Neutrophil (primary cell): ENCODE results near the gene MYO1A.

Source experiments
- H3K27ac ChIP-seq: fragments of 200-600 bp; sonication (generic); 2 replicates; pipeline ENCODE4 v1.5.1; 2016; ENCODE audit warnings: mild to moderate bottlenecking, moderate library complexity
- H3K27me3 ChIP-seq: fragments of 200-600 bp; sonication (generic); 2 replicates; pipeline ENCODE4 v1.6.0; 2016; ENCODE audit warnings: mild to moderate bottlenecking
- H3K36me3 ChIP-seq: fragments of 200-600 bp; sonication (generic); 2 replicates; pipeline ENCODE4 v1.5.1; 2017
- H3K4me1 ChIP-seq, 2 experiments: fragments of 200-600 bp in 1 of 2; sonication (generic) in 1 of 2; 1 replicate in 1 of 2; 2 replicates in 1 of 2; pipeline versions ENCODE4 v1.5.1 to v1.6.1; 2013 to 2016; ENCODE audit warnings: low read depth in 1 of 2, low read length in 1 of 2, mild to moderate bottlenecking in 1 of 2, moderate library complexity in 1 of 2; ENCODE audit not compliant: control insufficient read depth in 1 of 2, insufficient read depth in 1 of 2
- H3K4me3 ChIP-seq, 2 experiments: fragments of 200-600 bp in 1 of 2; sonication (generic) in 1 of 2; 1 replicate in 1 of 2; 2 replicates in 1 of 2; pipeline ENCODE4 v1.5.1; 2013 to 2016; ENCODE audit warnings: low read depth in 1 of 2, low read length in 1 of 2, mild to moderate bottlenecking in 1 of 2, moderate library complexity in 1 of 2
- H3K9me3 ChIP-seq: fragments of 200-600 bp; sonication (generic); 2 replicates; pipeline ENCODE4 v1.5.1; 2016
- TF ChIP-seq, protein P1 (sequence below): fragments of 200-600 bp; sonication (generic); IDR thresholded peaks from 2 replicates; pipeline ENCODE4 v1.5.1; 2016; ENCODE audit warnings: antibody characterized with exemption

MYO1A gene

DNA sequence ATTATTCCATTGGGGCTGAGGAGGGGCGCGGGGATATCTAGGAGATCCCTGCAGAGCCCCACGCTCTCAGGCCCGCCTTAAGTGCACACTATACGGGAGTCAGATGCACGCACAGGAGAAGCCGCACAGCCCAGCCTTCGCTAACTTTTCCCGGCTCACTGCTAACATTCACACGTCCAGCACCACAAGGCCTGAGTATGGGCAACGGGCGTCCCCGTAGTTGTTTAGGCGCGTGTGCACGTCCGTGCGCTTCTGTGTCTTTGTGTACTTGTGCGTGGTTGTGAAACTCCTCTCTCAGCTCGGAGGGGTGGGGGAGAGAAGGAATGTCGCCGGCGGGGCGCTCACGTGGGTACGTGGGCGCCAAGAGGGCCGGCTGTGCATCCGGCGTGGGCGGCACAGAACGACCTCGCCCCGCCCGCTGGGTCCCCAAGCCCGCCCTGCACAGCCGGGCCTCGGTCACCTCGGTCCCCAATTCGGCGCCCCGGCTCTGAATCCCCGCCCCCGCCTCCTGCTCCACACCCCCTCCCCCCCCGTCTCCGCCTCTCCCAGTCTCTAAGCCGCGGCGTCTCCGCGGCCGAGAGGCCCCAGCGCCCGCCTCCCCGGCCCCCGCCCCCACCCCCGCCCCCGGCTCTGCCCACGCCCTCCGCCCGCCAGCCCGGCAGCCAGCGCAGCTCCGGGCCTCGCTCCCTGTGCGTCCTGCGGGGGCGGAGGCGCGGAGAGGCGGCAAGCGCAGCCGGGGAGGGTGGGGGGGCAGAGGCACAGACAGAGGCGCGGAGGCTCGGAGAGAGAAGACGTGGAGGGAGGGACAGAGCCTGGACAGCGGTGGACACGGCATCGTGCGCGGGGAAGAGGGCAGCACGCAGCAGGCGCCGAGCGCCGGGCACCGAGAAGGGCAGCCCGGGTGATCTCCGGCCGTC lies 38.7 kb upstream of the MYO1A start, which contains the start of gene NAB2:
TSS of gene NAB2 (plus strand) at position 761 of the 917 bp plus-strand sequence. CDS start 158 bp downstream, outside the sequence.
- Histone ChIP-seq H3K9me3 (no peaks in the 10 kb centered on the region), H3K36me3 (no peaks in the 10 kb centered on the region), H3K27me3 (peaks cover 55% of the 10 kb centered on the region), H3K4me1 (peaks cover 31 to 40% of the 10 kb centered on the region in 2 experiments), H3K27ac (peak within 1 kb of the TSS; percentile 66), H3K4me3 (peak within 1 kb of the TSS; percentile 71 to 89)
- TF ChIP-seq, protein P1, sequence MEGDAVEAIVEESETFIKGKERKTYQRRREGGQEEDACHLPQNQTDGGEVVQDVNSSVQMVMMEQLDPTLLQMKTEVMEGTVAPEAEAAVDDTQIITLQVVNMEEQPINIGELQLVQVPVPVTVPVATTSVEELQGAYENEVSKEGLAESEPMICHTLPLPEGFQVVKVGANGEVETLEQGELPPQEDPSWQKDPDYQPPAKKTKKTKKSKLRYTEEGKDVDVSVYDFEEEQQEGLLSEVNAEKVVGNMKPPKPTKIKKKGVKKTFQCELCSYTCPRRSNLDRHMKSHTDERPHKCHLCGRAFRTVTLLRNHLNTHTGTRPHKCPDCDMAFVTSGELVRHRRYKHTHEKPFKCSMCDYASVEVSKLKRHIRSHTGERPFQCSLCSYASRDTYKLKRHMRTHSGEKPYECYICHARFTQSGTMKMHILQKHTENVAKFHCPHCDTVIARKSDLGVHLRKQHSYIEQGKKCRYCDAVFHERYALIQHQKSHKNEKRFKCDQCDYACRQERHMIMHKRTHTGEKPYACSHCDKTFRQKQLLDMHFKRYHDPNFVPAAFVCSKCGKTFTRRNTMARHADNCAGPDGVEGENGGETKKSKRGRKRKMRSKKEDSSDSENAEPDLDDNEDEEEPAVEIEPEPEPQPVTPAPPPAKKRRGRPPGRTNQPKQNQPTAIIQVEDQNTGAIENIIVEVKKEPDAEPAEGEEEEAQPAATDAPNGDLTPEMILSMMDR: no peak

DNA sequence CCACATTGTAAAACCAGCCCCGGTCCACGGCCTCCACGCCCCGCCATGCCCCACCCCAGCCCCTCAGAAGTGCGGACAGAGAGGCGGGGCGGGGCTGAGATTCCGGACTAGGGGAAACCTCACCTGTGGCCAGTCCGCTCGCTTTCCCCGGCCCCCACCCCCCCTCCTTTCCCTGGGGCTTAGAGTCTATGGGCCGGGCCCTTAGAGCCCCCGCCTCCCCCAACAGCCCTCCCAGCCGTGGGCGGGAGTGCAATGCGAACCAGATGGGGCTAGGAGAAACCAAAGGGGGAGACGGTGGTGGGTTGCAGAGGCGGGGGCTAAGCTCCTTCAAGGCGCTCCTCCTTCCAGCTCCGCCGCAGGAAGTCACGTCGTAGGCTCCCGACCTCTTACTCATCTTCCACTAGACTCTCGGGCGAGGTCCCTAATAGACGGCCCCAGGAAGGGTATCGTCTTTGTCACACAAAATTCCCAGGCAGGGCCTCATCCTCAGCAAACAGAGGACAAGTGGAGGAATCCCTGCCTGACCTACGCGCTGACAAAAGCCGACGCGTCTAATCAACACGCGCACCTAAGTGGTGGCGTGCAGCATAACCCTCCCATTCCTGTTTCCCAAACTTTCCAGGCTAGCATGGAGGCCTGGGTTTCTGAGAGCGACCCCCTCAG lies 37.9 kb upstream of the MYO1A start:
- Histone ChIP-seq H3K4me1 (peaks cover 31 to 37% of the 10 kb centered on the region in 2 experiments), H3K27ac (peak overlapping the region; percentile 66), H3K4me3 (peak overlapping the region; percentile 71 to 89), H3K27me3 (peaks cover 55% of the 10 kb centered on the region), H3K9me3 (no peaks in the 10 kb centered on the region), H3K36me3 (no peaks in the 10 kb centered on the region)
- TF ChIP-seq, protein P1: no peak

DNA sequence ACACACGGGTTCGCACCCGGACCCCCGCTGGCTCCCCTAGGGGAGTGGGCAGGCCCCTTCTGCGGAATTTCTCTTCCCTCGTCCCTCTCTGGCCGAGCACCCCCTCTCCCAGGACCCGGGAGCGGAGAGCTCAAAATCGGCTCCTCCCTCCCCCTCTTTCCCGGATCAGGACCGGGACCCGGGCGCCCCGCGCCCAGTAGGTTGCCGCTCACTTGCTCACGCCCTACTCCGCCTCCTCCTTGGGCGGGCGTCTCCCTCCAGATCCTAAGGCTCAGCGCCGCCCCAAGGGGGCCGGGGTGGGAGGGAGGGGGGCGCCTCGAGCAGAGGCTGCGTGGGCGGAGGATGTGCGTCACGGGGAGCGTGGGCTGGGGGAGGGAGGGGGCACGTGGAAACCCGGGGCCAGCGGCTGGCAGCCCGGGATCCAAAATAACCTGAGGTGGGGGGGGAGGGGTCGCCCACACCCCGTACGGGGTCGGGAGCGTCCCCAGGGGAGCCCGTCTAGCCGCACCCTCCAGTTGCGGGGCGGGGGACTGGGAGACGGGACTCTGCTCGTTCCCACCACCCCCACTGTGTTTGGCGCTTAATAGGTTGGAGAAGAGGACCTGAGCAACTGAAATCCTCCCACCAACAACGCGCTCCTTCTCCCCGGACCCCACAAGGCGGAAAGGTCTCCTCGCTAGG lies 37.2 kb upstream of the MYO1A start:
- H3K27ac ChIP-seq: peak overlapping the region; percentile 66
- no peaks in the 10 kb centered on the region for H3K36me3 ChIP-seq
- no peaks in the 10 kb centered on the region for H3K9me3 ChIP-seq
- H3K4me1 ChIP-seq: peaks cover 31 to 37% of the 10 kb centered on the region in 2 experiments
- TF ChIP-seq, protein P1: no peak
- H3K4me3 ChIP-seq: peak overlapping the region; percentile 71 to 89
- peaks cover 55% of the 10 kb centered on the region for H3K27me3 ChIP-seq

DNA sequence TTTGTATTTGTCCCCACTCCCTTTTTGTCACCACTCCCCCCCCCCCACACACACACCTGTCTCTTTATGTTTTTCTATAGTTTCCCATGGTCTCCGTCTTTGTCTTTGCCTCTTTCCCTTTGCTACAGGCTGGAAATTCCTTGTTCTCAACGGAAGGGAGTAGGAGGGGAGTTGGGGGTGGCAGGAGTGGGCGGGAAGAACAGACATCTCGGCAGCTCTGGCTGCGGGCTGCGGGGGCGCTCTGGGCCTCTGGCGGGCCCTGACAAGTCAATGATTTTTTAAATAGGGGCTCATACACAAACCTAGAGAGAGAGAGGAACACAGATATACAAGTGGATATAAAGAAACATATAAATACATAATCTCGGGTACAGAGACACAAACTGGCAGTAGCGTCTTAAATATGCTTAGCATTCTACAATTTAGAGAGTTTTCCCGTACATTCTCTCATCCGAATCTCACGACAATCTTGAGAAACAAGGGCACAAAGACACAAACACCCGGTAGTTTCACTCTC lies 36.6 kb upstream of the MYO1A start:
- Histone ChIP-seq H3K27ac (peak overlapping the region; percentile 66), H3K36me3 (no peaks in the 10 kb centered on the region), H3K4me3 (peak overlapping the region; percentile 71 to 89), H3K27me3 (peaks cover 55% of the 10 kb centered on the region), H3K4me1 (peaks cover 31 to 37% of the 10 kb centered on the region in 2 experiments), H3K9me3 (no peaks in the 10 kb centered on the region)
- TF ChIP-seq, protein P1: no peak

DNA sequence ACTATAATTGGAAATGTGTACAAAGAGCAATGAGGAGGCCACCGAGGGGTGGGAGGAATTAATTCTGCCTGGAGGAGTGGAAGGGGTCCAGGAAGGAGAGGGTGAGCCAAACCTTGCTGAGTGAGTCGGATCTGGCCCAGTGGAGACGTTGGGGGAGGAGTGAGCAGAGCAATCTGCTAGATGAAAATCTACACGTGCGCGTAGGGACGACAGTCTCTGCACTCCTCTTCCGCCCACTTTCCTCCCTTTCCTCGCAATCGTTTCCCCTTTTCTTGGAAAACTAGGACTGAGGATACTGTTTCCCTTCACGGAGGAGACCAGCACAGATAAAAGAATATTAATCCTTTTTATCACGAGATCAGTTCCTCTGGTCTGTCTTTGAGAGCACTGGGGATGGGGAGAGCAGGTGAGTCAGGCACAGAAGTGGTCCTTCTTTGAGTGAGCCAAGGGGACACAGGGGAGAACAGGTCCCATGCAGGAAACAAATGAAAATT lies 36.1 kb upstream of the MYO1A start:
- TF ChIP-seq, protein P1: no peak
- H3K27me3 ChIP-seq: peaks cover 54% of the 10 kb centered on the region
- H3K4me1 ChIP-seq: peaks cover 31 to 37% of the 10 kb centered on the region in 2 experiments
- H3K4me3 ChIP-seq: no peak overlapping the region
- no peaks in the 10 kb centered on the region for H3K36me3 ChIP-seq
- no peaks in the 10 kb centered on the region for H3K9me3 ChIP-seq
- H3K27ac ChIP-seq: no peak overlapping the region
